Measurements from ENCODE around the gene FBXL14. TPM values are rescaled to one million over a fixed set of nuclear protein-coding genes. Genes with fewer than 3 reads are reported as not detected.

FBXL14 gene
- total and polyA plus RNA-seq, 7 donors: 7.5 to 26.4 (median 12.2) TPM

- Histone ChIP-seq H3K4me3 (peak overlapping the region; percentile 30 to 64 (median 61)), H3K36me3 (no peaks in the 10 kb centered on the region), H3K27ac (peak overlapping the region in 2 of 4 donors; percentile 44 to 52), H3K9me3 (no peaks in the 10 kb centered on the region), H3K27me3 (peaks cover 0 to 36% (median 19%) of the 10 kb centered on the region in 3 donors), H3K4me1 (peaks cover 0 to 32% (median 16%) of the 10 kb centered on the region in 4 donors)
- TF ChIP-seq POLR2A (IDR thresholded peaks at IDR 0.05) (no peak), CTCF (IDR thresholded peaks at IDR 0.05) (no peak), EP300 (IDR thresholded peaks at IDR 0.05) (no peak), POLR2AphosphoS5 (IDR thresholded peaks at IDR 0.05) (no peak)
- WGBS, 2 donors: 4 to 14% methylated on average over 101 of the region's 101 CpGs
- intact Hi-C loops (cut with DNase I): no loop called here
- peak; percentile 57 for DNase-seq
These were observed 64.4 kb downstream of the FBXL14 start for GRCh38 chr12:1529862-1530591.

GRCh38 chr12:1529228-1529861 lies 65.0 kb downstream of the FBXL14 start:
- WGBS, 2 donors: 66 to 75% methylated on average over 11 of the region's 11 CpGs
- Histone ChIP-seq H3K4me3 (peak overlapping the region; percentile 30 to 64 (median 61)), H3K36me3 (no peaks in the 10 kb centered on the region), H3K9me3 (no peaks in the 10 kb centered on the region), H3K27me3 (peaks cover 0 to 36% (median 19%) of the 10 kb centered on the region in 3 donors), H3K4me1 (peaks cover 0 to 32% (median 16%) of the 10 kb centered on the region in 4 donors), H3K27ac (peak overlapping the region in 1 of 4 donors; percentile 52)
- peak; percentile 40 for DNase-seq
- TF ChIP-seq EP300 (IDR thresholded peaks at IDR 0.05) (no peak), CTCF (IDR thresholded peaks at IDR 0.05) (no peak), POLR2A (IDR thresholded peaks at IDR 0.05) (no peak), POLR2AphosphoS5 (IDR thresholded peaks at IDR 0.05) (no peak)
- intact Hi-C loops (cut with DNase I): no loop called here

- H3K4me1 ChIP-seq: peaks cover 0 to 32% (median 16%) of the 10 kb centered on the region in 4 donors
- H3K9me3 ChIP-seq: no peaks in the 10 kb centered on the region
- H3K4me3 ChIP-seq: no peak overlapping the region
- H3K27ac ChIP-seq: no peak overlapping the region
- TF ChIP-seq POLR2AphosphoS5 (IDR thresholded peaks at IDR 0.05) (no peak), CTCF (IDR thresholded peaks at IDR 0.05) (no peak), EP300 (IDR thresholded peaks at IDR 0.05) (no peak), POLR2A (IDR thresholded peaks at IDR 0.05) (no peak)
- peak; percentile 33 for DNase-seq
- H3K36me3 ChIP-seq: no peaks in the 10 kb centered on the region
- WGBS, 2 donors: 25 to 78% methylated on average over 3 of the region's 3 CpGs
- H3K27me3 ChIP-seq: peaks cover 0 to 36% (median 19%) of the 10 kb centered on the region in 3 donors
- intact Hi-C loops (cut with DNase I): no loop called here
These were observed 65.6 kb downstream of the FBXL14 start for GRCh38 chr12:1528791-1529190.

GRCh38 chr12:1527789-1528188 lies 66.6 kb downstream of the FBXL14 start:
- no peak for DNase-seq
- no peaks in the 10 kb centered on the region for H3K36me3 ChIP-seq
- TF ChIP-seq EP300 (IDR thresholded peaks at IDR 0.05) (no peak), CTCF (IDR thresholded peaks at IDR 0.05) (no peak), POLR2A (IDR thresholded peaks at IDR 0.05) (no peak), POLR2AphosphoS5 (IDR thresholded peaks at IDR 0.05) (no peak)
- no peaks in the 10 kb centered on the region for H3K9me3 ChIP-seq
- no peak overlapping the region for H3K4me3 ChIP-seq
- intact Hi-C loops (cut with DNase I): no loop called here
- peaks cover 0 to 36% (median 15%) of the 10 kb centered on the region in 3 donors for H3K27me3 ChIP-seq
- WGBS, 2 donors: 64 to 73% methylated on average over 4 of the region's 4 CpGs
- no peak overlapping the region for H3K27ac ChIP-seq
- H3K4me1 ChIP-seq: peaks cover 0 to 28% (median 16%) of the 10 kb centered on the region in 4 donors
